AG04449 (cell line): ENCODE data around the gene MIEN1.
A peak's percentile ranks its signal among the peaks of the same experiment; 100 is the strongest.
"Not testable (repeated sequence)": the region's sequence is repeated elsewhere in the genome, so short reads cannot be mapped to it uniquely, and the experiment has no call there.

Experiments used
- CTCF ChIA-PET: fragments of 350-600 bp; formaldehyde crosslinking; extraction: SDS; loops from one replicate; lab custom pipeline; 2021; ENCODE audit warnings: antibody characterized with exemption; lab: Yijun Ruan, JAX
- POLR2A ChIA-PET: fragments of 400-600, 350-600 bp; formaldehyde crosslinking; extraction: SDS; loops from one replicate; lab custom pipeline; 2020; ENCODE audit warnings: antibody characterized with exemption, inconsistent platforms; lab: Yijun Ruan, JAX
- DNase-seq: peaks from one replicate; pipeline ENCODE4 v3.0.0-alpha.2; 2010; ENCODE audit warnings: low read depth, low spot score
- H3K4me3 ChIP-seq: 2 replicates; pipeline ENCODE4 v1.5.1; 2011; ENCODE audit warnings: low read depth, mild to moderate bottlenecking, control low read depth, low read length
- TF ChIP-seq, protein P1 (sequence below): IDR thresholded peaks from one replicate; pipeline ENCODE4 v1.5.1; 2011; ENCODE audit warnings: mild to moderate bottlenecking, moderate library complexity, low read length, control low read depth, inconsistent platforms; ENCODE audit not compliant: insufficient read depth; ENCODE audit errors: missing control alignments

MIEN1 gene

DNA sequence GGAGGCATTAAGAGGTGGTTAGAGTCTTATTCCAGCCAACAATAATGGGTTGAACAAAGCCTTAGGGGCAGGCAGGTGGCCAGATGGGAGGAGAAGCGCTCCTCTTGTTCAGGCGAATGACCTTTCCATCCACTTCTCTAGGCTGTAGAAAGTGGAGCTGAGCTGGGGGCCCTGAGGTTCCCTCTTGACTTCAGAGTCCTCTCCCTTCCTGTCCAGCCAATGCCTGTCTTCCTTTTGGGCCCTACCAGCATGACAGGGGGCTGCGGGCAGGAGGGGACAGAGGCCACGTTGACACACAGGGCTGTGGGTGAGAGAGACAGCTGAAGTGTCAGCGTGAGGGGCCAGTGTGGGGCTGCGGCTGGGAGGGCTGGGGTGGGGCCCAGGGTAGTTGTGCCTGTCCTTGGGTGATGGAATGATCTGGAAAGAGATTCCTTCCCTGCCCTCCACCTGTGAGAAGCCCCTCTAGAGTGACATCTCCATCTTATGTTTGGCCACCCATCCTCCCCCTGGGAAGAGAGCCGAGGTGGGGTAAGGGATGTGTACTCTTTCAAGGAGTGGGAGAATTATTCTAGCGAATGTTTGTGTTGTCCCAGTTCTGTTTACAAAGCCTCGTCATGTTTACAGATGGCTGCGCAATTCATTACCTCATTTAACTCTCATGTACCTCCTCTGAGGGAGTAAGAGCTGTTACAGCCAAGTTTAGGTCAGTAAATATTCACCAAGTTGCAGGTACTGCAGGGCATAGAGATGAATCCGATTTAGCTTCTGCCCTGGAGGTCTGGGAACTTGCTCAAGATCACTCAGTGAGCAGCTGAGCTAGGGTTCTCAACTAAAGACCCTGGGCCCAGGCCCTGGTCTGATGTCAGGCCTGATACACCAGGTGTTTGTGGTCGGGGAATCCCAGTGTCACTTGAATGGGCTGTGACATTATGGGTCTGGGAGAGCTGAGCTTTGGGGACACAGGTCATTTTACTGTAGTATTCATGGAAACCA is 27.1 kb downstream of the MIEN1 start:
- ChIA-PET CTCF (interaction anchor here (0.6 to 7.9 kb wide), 8 partner anchors 14 to 275 kb away, joined by 3 to 48 read pairs (median 4); partner anchors contain the start of genes MIEN1 and PGAP3), POLR2A (interaction anchor here (0.6 kb wide), 1 partner anchor 8 kb away, joined by 3 read pairs; no protein-coding TSS in a partner anchor)
- DNase-seq: no peak
- TF ChIP-seq, protein P1, sequence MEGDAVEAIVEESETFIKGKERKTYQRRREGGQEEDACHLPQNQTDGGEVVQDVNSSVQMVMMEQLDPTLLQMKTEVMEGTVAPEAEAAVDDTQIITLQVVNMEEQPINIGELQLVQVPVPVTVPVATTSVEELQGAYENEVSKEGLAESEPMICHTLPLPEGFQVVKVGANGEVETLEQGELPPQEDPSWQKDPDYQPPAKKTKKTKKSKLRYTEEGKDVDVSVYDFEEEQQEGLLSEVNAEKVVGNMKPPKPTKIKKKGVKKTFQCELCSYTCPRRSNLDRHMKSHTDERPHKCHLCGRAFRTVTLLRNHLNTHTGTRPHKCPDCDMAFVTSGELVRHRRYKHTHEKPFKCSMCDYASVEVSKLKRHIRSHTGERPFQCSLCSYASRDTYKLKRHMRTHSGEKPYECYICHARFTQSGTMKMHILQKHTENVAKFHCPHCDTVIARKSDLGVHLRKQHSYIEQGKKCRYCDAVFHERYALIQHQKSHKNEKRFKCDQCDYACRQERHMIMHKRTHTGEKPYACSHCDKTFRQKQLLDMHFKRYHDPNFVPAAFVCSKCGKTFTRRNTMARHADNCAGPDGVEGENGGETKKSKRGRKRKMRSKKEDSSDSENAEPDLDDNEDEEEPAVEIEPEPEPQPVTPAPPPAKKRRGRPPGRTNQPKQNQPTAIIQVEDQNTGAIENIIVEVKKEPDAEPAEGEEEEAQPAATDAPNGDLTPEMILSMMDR: no peak
- H3K4me3 ChIP-seq: no peak overlapping the region

DNA sequence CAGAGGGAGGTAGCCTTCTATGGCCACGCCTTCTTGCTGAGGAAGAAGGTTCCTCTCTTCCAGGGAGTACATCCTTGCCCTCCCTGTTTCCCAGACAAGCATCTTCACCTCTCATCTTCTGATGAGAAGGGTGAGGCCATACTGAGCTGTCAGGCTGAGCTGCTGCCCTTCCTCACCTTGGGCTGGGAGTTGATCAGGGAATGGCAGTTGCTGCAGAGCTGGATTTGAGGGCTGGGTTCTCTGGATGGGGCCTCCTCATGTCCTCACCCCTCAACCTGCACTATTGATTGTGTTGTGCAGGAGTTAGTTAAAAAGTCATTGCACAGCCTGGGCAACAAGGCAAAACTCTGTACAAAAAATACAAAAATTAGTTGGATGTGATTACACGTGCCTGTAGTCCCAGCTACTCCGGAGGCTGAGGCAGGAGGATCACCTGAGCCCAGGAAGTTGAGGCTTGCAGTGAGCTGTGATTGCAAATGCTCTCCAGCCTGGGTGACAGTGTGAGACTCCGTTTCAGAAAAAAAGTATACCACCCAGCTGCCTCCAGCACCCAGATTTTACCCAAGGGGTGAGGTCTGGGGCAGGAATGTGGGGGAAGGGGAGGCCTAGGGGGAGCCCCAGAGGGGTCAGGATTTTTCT is 28.4 kb downstream of the MIEN1 start:
- CTCF ChIA-PET: interaction anchor here (0.6 to 7.9 kb wide), 5 partner anchors 24 to 276 kb away, joined by 3 to 48 read pairs (median 9); partner anchors contain the start of gene MIEN1
- POLR2A ChIA-PET: interaction anchor here (0.6 kb wide), 2 partner anchors 9 to 14 kb away, joined by 3 read pairs; partner anchors contain the start of gene PGAP3
- no peak for DNase-seq
- peak overlapping the region; percentile 78 for H3K4me3 ChIP-seq
- TF ChIP-seq, protein P1: no peak

DNA sequence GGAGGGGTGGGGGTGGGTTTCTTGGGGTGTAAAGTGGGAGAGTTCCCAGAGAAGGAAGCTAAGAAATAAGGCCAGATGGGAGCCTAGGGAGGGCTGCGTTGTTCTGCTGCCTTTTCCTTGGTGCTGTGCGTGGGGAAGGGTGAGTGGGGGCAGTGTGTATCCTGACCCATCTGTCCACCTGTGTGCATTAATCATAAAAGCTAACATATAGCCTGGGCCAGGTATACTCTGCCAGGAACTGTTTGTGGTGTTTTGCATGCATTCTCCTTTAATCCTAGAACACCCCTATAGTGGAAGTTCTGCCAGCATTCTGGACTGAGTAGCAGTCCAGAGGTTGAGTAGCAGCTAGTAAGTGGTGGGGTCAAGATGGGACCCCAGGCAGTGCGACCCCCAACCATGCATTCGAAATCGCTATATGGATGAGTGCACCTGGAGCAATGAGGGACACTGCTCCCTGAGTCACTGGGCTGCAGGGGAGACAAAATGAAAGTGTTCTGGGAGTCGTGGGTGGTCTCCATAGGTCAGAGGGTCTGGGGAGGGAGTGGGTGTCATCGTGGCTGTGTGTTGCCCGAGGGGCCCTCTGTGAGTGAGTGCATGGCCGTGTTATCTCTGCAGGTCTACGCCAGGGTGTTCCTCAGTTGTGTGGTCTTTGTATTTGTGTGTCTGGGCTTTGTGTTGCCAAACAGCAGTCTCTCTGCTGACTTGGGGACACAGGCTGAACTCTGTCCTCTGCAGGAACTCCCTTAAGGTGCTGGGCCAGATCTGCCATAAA is 29.1 kb downstream of the MIEN1 start:
- H3K4me3 ChIP-seq: peak overlapping the region; percentile 78
- no peak for DNase-seq
- CTCF ChIA-PET: interaction anchor here (1.0 to 7.9 kb wide), 12 partner anchors 10 to 82 kb away, joined by 3 to 48 read pairs (median 6); partner anchors contain the start of genes MIEN1 and PGAP3
- TF ChIP-seq, protein P1: no peak
- POLR2A ChIA-PET: interaction anchor here (1.9 to 2.0 kb wide), 2 partner anchors 12 to 29 kb away, joined by 13 to 27 read pairs; partner anchors contain the start of genes MIEN1 and PGAP3

DNA sequence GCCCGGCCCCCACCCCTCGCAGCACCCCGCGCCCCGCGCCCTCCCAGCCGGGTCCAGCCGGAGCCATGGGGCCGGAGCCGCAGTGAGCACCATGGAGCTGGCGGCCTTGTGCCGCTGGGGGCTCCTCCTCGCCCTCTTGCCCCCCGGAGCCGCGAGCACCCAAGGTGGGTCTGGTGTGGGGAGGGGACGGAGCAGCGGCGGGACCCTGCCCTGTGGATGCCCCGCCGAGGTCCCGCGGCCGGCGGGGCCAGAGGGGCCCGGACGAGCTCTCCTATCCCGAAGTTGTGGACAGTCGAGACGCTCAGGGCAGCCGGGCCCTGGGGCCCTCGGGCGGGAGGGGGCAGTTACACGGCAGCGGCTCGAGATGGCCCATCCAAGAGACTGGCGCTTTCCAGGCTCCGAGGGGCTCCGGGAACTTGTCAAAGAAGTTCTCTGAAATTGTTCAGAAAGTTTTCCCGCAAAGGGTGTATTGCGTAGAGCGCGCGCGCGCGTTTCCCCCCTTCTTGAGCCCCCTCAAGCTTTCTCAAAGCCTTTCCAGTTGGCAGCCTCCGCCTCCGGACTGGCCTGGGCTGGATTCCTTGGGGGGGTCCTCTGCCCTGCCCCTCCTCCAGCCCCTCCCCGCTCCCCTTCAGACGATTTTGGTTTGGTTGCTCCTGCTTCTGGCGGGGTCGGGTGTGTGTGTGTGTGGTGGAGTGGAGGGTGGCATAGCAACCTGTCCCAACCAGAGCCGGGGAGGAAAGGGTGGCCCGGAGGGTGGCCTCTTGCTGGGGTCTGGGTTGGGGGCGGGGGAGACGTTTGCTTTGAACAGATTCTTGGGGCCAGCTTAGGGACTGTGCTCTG is 30.0 kb downstream of the MIEN1 start:
- ChIA-PET POLR2A (interaction anchor here (0.7 to 2.0 kb wide), 10 partner anchors 9 to 63 kb away, joined by 3 to 27 read pairs (median 4); partner anchors contain the start of genes MIEN1, PGAP3 and TCAP), CTCF (interaction anchor here (0.7 to 7.9 kb wide), 18 partner anchors 9 to 152 kb away, joined by 3 to 48 read pairs (median 4); partner anchors contain the start of genes MIEN1, PGAP3 and PNMT)
- DNase-seq: no peak
- H3K4me3 ChIP-seq: peak overlapping the region; percentile 78
- TF ChIP-seq, protein P1: no peak

DNA sequence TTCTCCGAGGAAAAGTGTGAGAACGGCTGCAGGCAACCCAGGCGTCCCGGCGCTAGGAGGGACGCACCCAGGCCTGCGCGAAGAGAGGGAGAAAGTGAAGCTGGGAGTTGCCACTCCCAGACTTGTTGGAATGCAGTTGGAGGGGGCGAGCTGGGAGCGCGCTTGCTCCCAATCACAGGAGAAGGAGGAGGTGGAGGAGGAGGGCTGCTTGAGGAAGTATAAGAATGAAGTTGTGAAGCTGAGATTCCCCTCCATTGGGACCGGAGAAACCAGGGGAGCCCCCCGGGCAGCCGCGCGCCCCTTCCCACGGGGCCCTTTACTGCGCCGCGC is 30.5 kb downstream of the MIEN1 start, which contains the start of gene ERBB2:
Gene ERBB2, plus strand, starts transcription at position 247 of the 330 bp plus-strand sequence. CDS start 175 bp downstream, outside the sequence.
- TF ChIP-seq, protein P1: no peak
- ChIA-PET POLR2A (interaction anchor here (0.6 to 2.0 kb wide), 11 partner anchors 9 to 248 kb away, joined by 3 to 27 read pairs (median 4); partner anchors contain the start of genes MED1, MIEN1, PGAP3 and TCAP), CTCF (interaction anchor here (1.1 to 7.9 kb wide), 15 partner anchors 8 to 152 kb away, joined by 3 to 48 read pairs (median 5); partner anchors contain the start of genes MIEN1, PGAP3 and PNMT)
- peak; percentile 31 for DNase-seq
- peak within 1 kb of the TSS; percentile 78 for H3K4me3 ChIP-seq

DNA sequence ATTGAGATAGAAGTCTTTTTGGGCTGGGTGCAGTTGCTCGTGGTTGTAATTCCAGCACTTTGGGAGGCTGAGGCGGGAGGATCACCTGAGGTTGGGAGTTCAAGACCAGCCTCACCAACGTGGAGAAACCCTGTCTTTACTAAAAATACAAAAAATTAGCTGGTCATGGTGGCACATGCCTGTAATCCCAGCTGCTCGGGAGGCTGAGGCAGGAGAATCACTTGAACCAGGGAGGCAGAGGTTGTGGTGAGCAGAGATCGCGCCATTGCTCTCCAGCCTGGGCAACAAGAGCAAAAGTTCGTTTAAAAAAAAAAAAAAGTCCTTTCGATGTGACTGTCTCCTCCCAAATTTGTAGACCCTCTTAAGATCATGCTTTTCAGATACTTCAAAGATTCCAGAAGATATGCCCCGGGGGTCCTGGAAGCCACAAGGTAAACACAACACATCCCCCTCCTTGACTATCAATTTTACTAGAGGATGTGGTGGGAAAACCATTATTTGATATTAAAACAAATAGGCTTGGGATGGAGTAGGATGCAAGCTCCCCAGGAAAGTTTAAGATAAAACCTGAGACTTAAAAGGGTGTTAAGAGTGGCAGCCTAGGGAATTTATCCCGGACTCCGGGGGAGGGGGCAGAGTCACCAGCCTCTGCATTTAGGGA is 31.0 kb downstream of the MIEN1 start:
- CTCF ChIA-PET: interaction anchor here (1.1 to 7.9 kb wide), 12 partner anchors 8 to 151 kb away, joined by 3 to 48 read pairs (median 6); partner anchors contain the start of genes MIEN1, PGAP3 and PNMT
- DNase-seq: not testable (repeated sequence)
- H3K4me3 ChIP-seq: peak overlapping the region; percentile 78
- POLR2A ChIA-PET: interaction anchor here (0.6 to 2.0 kb wide), 11 partner anchors 10 to 248 kb away, joined by 3 to 27 read pairs (median 4); partner anchors contain the start of genes MED1, MIEN1, PGAP3 and TCAP
